ENCODE results near the gene DGCR8. TPM values are rescaled to one million over a fixed set of nuclear protein-coding genes. Genes with fewer than 3 reads are reported as not detected.

DGCR8 gene
- polyA plus RNA-seq, 2 of the 4 experiments (the other 2 are of a cell fraction) = 18.1 to 21.3 TPM

- DNase-seq (ENCODE audit: low read depth in 1 of 2, low spot score in 1 of 2) (no peak), FAIRE-seq (no peak), ATAC-seq (no peak)
- Histone ChIP-seq H3K4me1 (no peaks in the 10 kb centered on the region), H3K4me3 (no peak overlapping the region), H3K27ac (no peak overlapping the region), H3K9me3 (0 out of 3 replicates have a peak, but pooled peaks cover 3% of the 10 kb centered on the region), H3K4me2 (no peak overlapping the region)
- WGBS (ENCODE audit: missing lambda C conversion rate) = 97% methylated on average over 16 of the region's 16 CpGs
- POLR2A ChIA-PET = no interaction called here
- CTCF ChIA-PET = no interaction called here
- no peak for TF ChIP-seq HEYL (CRISPR knock-in tag; IDR thresholded peaks at IDR 0.05)
- no peak for TF ChIP-seq RARB (CRISPR knock-in tag; IDR thresholded peaks at IDR 0.05)
- TF ChIP-seq MAZ (IDR thresholded peaks at IDR 0.05; ENCODE audit: borderline replicate concordance, low read depth, low read length) = no peak
- TF ChIP-seq HDAC2 (IDR thresholded peaks at IDR 0.05) = no peak
- TF ChIP-seq ZC3H11A (IDR thresholded peaks at IDR 0.05) = no peak
- TF ChIP-seq SMC3 (IDR thresholded peaks at IDR 0.05) = no peak
- TF ChIP-seq EHMT2 (IDR thresholded peaks at IDR 0.05; ENCODE audit: low read depth) = no peak
- no peak for TF ChIP-seq REST (IDR thresholded peaks at IDR 0.05)
- TF ChIP-seq CHD4 (IDR thresholded peaks at IDR 0.05; ENCODE audit: borderline replicate concordance) = no peak
- no peak for TF ChIP-seq KDM5A (IDR thresholded peaks at IDR 0.05)
- no peak for TF ChIP-seq RFX5 (IDR thresholded peaks at IDR 0.05)
Observed at GRCh38 chr22:20091690-20092476, 11.8 kb downstream of the DGCR8 start.

GRCh38 chr22:20092477-20092854 lies 12.4 kb downstream of the DGCR8 start:
- Histone ChIP-seq H3K4me3 (no peak overlapping the region), H3K4me1 (no peaks in the 10 kb centered on the region), H3K27ac (no peak overlapping the region), H3K4me2 (no peak overlapping the region), H3K9me3 (0 out of 3 replicates have a peak, but pooled peaks cover 3% of the 10 kb centered on the region)
- ChIA-PET POLR2A (no interaction called here), CTCF (no interaction called here)
- 94% methylated on average over 11 of the region's 11 CpGs for WGBS (ENCODE audit: missing lambda C conversion rate)
- TF ChIP-seq RARB (CRISPR knock-in tag; IDR thresholded peaks at IDR 0.05) (no peak), USF2 (IDR thresholded peaks at IDR 0.05) (no peak), ZFP36 (IDR thresholded peaks at IDR 0.05; ENCODE audit: borderline replicate concordance, partially characterized antibody) (no peak), EHMT2 (IDR thresholded peaks at IDR 0.05; ENCODE audit: low read depth) (no peak)
- ATAC-seq = no peak
- FAIRE-seq = no peak
- DNase-seq (ENCODE audit: low read depth in 1 of 2, low spot score in 1 of 2) = no peak

GRCh38 chr22:20093418-20094196 lies 13.6 kb downstream of the DGCR8 start:
- no peak overlapping the region for H3K4me3 ChIP-seq
- H3K9me3 ChIP-seq = 0 out of 3 replicates have a peak, but pooled peaks cover 3% of the 10 kb centered on the region
- 94% methylated on average over 12 of the region's 13 CpGs for WGBS (ENCODE audit: missing lambda C conversion rate)
- no peak overlapping the region for H3K27ac ChIP-seq
- FAIRE-seq (no peak), ATAC-seq (no peak), DNase-seq (ENCODE audit: low read depth in 1 of 2, low spot score in 1 of 2) (no peak)
- no peak overlapping the region for H3K4me2 ChIP-seq
- ChIA-PET CTCF (interaction anchor here (1.1 kb wide), 1 partner anchor 18 kb away, joined by 4 read pairs; no protein-coding TSS in a partner anchor), POLR2A (interaction anchor here (1.3 kb wide), 1 partner anchor 14 kb away, joined by 3 read pairs; no protein-coding TSS in a partner anchor)
- no peaks in the 10 kb centered on the region for H3K4me1 ChIP-seq
- TF ChIP-seq ZSCAN20 (CRISPR knock-in tag; IDR thresholded peaks at IDR 0.05) = no peak
- TF ChIP-seq TP53 (CRISPR knock-in tag; IDR thresholded peaks at IDR 0.05) = no peak
- TF ChIP-seq POLR2AphosphoS2 (conservative IDR thresholded peaks at IDR 0.05; ENCODE audit: low read length) = no peak
- TF ChIP-seq ATOH8 (CRISPR knock-in tag; IDR thresholded peaks at IDR 0.05; ENCODE audit: low read depth) = no peak
- no peak for TF ChIP-seq HMGXB4 (CRISPR knock-in tag; IDR thresholded peaks at IDR 0.05; ENCODE audit: borderline replicate concordance)
- no peak for TF ChIP-seq RFX5 (IDR thresholded peaks at IDR 0.05)
- no peak for TF ChIP-seq FOSB (CRISPR knock-in tag; IDR thresholded peaks at IDR 0.05)
- TF ChIP-seq EP300 (IDR thresholded peaks at IDR 0.05) = no peak
- no peak for TF ChIP-seq HES2 (IDR thresholded peaks at IDR 0.05)

Measured in A549 (cell line).